Islet of Langerhans (tissue), 1 donor: ENCODE data around the gene SULT2B1.
"Not testable (repeated sequence)": the region's sequence is repeated elsewhere in the genome, so short reads cannot be mapped to it uniquely, and the experiment has no call there.

Experiments used
- FAIRE-seq: peaks from one replicate; lab custom pipeline; 2011; peaks lifted over from hg19 to GRCh38; lab: Jason Lieb, UNC

Gene SULT2B1

GRCh38 chr19:48529156-48529555, 22.8 kb upstream of the SULT2B1 start:
- FAIRE-seq, result no peak

GRCh38 chr19:48530066-48530720, 21.8 kb upstream of the SULT2B1 start:
- no peak for FAIRE-seq

GRCh38 chr19:48530770-48531169, 21.2 kb upstream of the SULT2B1 start:
- FAIRE-seq, result no peak

- no peak for FAIRE-seq
Measured at GRCh38 chr19:48533770-48534169, 18.2 kb upstream of the SULT2B1 start.

- FAIRE-seq, result no peak
Measured at GRCh38 chr19:48537541-48537940, 14.4 kb upstream of the SULT2B1 start.

GRCh38 chr19:48538057-48538456, 13.9 kb upstream of the SULT2B1 start:
- FAIRE-seq, result not testable (repeated sequence)

GRCh38 chr19:48539503-48540096, 12.4 kb upstream of the SULT2B1 start:
- no peak for FAIRE-seq

GRCh38 chr19:48540110-48540509, 11.9 kb upstream of the SULT2B1 start:
- FAIRE-seq, result no peak

GRCh38 chr19:48541813-48542212, 10.2 kb upstream of the SULT2B1 start:
- FAIRE-seq, result no peak

GRCh38 chr19:48543121-48543710, 8.8 kb upstream of the SULT2B1 start:
- no peak for FAIRE-seq

GRCh38 chr19:48544856-48545750, 6.9 kb upstream of the SULT2B1 start:
- no peak for FAIRE-seq

- FAIRE-seq, result peak; percentile 5
Measured at GRCh38 chr19:48547722-48548121, 4.2 kb upstream of the SULT2B1 start.

- no peak for FAIRE-seq
Measured at GRCh38 chr19:48548253-48548911, 3.6 kb upstream of the SULT2B1 start.

GRCh38 chr19:48549380-48549779, 2.6 kb upstream of the SULT2B1 start:
- no peak for FAIRE-seq

GRCh38 chr19:48552406-48553322, 692 bp downstream of the SULT2B1 start:
- FAIRE-seq, result no peak

- FAIRE-seq, result no peak
Measured at GRCh38 chr19:48553676-48554384, 1.9 kb downstream of the SULT2B1 start.

- FAIRE-seq, result no peak
Measured at GRCh38 chr19:48554385-48555091, 2.6 kb downstream of the SULT2B1 start.

GRCh38 chr19:48556163-48556562, 4.2 kb downstream of the SULT2B1 start:
- no peak for FAIRE-seq

GRCh38 chr19:48556825-48557224, 4.9 kb downstream of the SULT2B1 start:
- FAIRE-seq, result no peak
